HEK293 (cell line): ENCODE measurements around the gene TRIM29.

ENCODE experiments used
- CTCF ChIA-PET: fragments of 350-600 bp; formaldehyde crosslinking; extraction: SDS; loops from one replicate; lab custom pipeline; 2021; ENCODE audit warnings: antibody characterized with exemption; lab: Yijun Ruan, JAX
- POLR2A ChIA-PET: fragments of 300-600 bp; formaldehyde crosslinking; extraction: SDS; loops from one replicate; lab custom pipeline; 2020; ENCODE audit warnings: antibody characterized with exemption, inconsistent platforms; lab: Yijun Ruan, JAX
- H3K27ac ChIP-seq: fragments of 200-500 bp; sonication (Bioruptor generic); 2 replicates; pipeline ENCODE4 v1.5.1; 2014; ENCODE audit warnings: low read depth, low read length, control low read depth, inconsistent platforms; ENCODE audit errors: extremely low read depth
- H3K36me3 ChIP-seq, 2 experiments: fragments of 200-500 bp in 1 of 2; sonication (Bioruptor generic) in 1 of 2; 1 replicate in 1 of 2; 2 replicates in 1 of 2; pipeline ENCODE4 v1.5.1; 2014 to 2017; ENCODE audit warnings: inconsistent platforms in 2 of 2, low read length in 2 of 2; ENCODE audit not compliant: control insufficient read depth in 2 of 2, insufficient read depth in 1 of 2
- H3K4me1 ChIP-seq: fragments of 200-500 bp; sonication (Bioruptor generic); 2 replicates; pipeline ENCODE4 v1.5.1; 2014; ENCODE audit warnings: mild to moderate bottlenecking, low read length, inconsistent platforms; ENCODE audit not compliant: control insufficient read depth, insufficient read depth
- H3K4me3 ChIP-seq: 2 replicates; pipeline ENCODE4 v1.5.1; 2011; ENCODE audit warnings: low read depth, mild to moderate bottlenecking, control low read depth, low read length, moderate library complexity
- H3K9me3 ChIP-seq: fragments of 200-500 bp; sonication (Bioruptor generic); 2 replicates; pipeline ENCODE4 v1.5.1; 2014; ENCODE audit warnings: low read depth, low read length, inconsistent platforms; ENCODE audit not compliant: control insufficient read depth, insufficient read depth
- HOXD13 ChIP-seq: sonication (generic); formaldehyde crosslinking; IDR thresholded peaks from 2 replicates; pipeline ENCODE4 v1.8.0; 2022; ENCODE audit warnings: missing genetic modification reagents, borderline replicate concordance
- IKZF3 ChIP-seq: fragments of 450-650 bp; IDR thresholded peaks from 2 replicates; pipeline ENCODE4 v1.5.0; 2018; ENCODE audit warnings: missing biosample characterization, mild to moderate bottlenecking, missing genetic modification characterization, moderate library complexity
- KLF16 ChIP-seq: fragments of 450-650 bp; formaldehyde crosslinking; IDR thresholded peaks from 2 replicates; pipeline ENCODE4 v1.5.1; 2017; ENCODE audit warnings: missing biosample characterization, missing genetic modification characterization
- MEIS1 ChIP-seq: sonication (generic); formaldehyde crosslinking; IDR thresholded peaks from 2 replicates; pipeline ENCODE4 v1.8.1; 2022; ENCODE audit warnings: missing genetic modification reagents, mild to moderate bottlenecking, borderline replicate concordance
- SALL2 ChIP-seq: fragments of 450-650 bp; formaldehyde crosslinking; IDR thresholded peaks from 2 replicates; pipeline ENCODE4 v1.5.0; 2017; ENCODE audit warnings: missing biosample characterization, mild to moderate bottlenecking, missing genetic modification characterization, borderline replicate concordance
- TRIM28 ChIP-seq: IDR thresholded peaks from 2 replicates; pipeline ENCODE4 v1.6.1; 2011; ENCODE audit warnings: low read length, control low read depth, borderline replicate concordance
- YY1 ChIP-seq: fragments of 450-650 bp; formaldehyde crosslinking; IDR thresholded peaks from 2 replicates; pipeline ENCODE4 v1.5.1; 2018; ENCODE audit warnings: missing biosample characterization, missing genetic modification characterization
- ZBTB17 ChIP-seq: fragments of 450-650 bp; formaldehyde crosslinking; IDR thresholded peaks from 2 replicates; pipeline ENCODE4 v1.5.1; 2016; ENCODE audit warnings: missing biosample characterization, missing genetic modification characterization
- ZBTB7A ChIP-seq: fragments of 450-650 bp; formaldehyde crosslinking; IDR thresholded peaks from 2 replicates; pipeline ENCODE4 v1.5.1; 2016; ENCODE audit warnings: low read depth, missing biosample characterization, missing genetic modification characterization
- ZNF157 ChIP-seq: fragments of 450-650 bp; formaldehyde crosslinking; IDR thresholded peaks from 2 replicates; pipeline ENCODE4 v1.5.1; 2016; ENCODE audit warnings: missing biosample characterization, missing genetic modification characterization
- ZNF239 ChIP-seq: fragments of 450-650 bp; formaldehyde crosslinking; IDR thresholded peaks from 2 replicates; pipeline ENCODE4 v1.5.1; 2016; ENCODE audit warnings: missing biosample characterization, missing genetic modification characterization
- ZNF311 ChIP-seq: fragments of 450-650 bp; formaldehyde crosslinking; IDR thresholded peaks from 2 replicates; pipeline ENCODE4 v1.5.1; 2017; ENCODE audit warnings: missing biosample characterization, missing genetic modification characterization, borderline replicate concordance
- ZNF37A ChIP-seq: fragments of 450-650 bp; IDR thresholded peaks from 2 replicates; pipeline ENCODE4 v1.5.1; 2018; ENCODE audit warnings: missing biosample characterization, missing genetic modification characterization
- ZNF391 ChIP-seq: fragments of 450-650 bp; formaldehyde crosslinking; IDR thresholded peaks from 2 replicates; pipeline ENCODE4 v1.5.1; 2016; ENCODE audit warnings: low read depth, missing biosample characterization, missing genetic modification characterization, borderline replicate concordance
- ZNF426 ChIP-seq: fragments of 450-650 bp; formaldehyde crosslinking; IDR thresholded peaks from 2 replicates; pipeline ENCODE4 v1.5.1; 2017; ENCODE audit warnings: missing biosample characterization, missing genetic modification characterization, mild to moderate bottlenecking, inconsistent platforms, moderate library complexity
- ZNF623 ChIP-seq: fragments of 450-650 bp; formaldehyde crosslinking; IDR thresholded peaks from 2 replicates; pipeline ENCODE4 v1.5.1; 2016; ENCODE audit warnings: missing biosample characterization, missing genetic modification characterization
- ZNF624 ChIP-seq: fragments of 450-650 bp; formaldehyde crosslinking; IDR thresholded peaks from 2 replicates; pipeline ENCODE4 v1.5.1; 2017; ENCODE audit warnings: missing biosample characterization, missing genetic modification characterization
- TF ChIP-seq, protein P1 (sequence below): fragments of 450-650 bp; formaldehyde crosslinking; IDR thresholded peaks from 2 replicates; pipeline ENCODE4 v1.5.1; 2017; ENCODE audit warnings: missing biosample characterization, missing genetic modification characterization
- TF ChIP-seq, protein P2 (sequence below): fragments of 450-650 bp; formaldehyde crosslinking; IDR thresholded peaks from 2 replicates; pipeline ENCODE4 v1.5.1; 2016; ENCODE audit warnings: missing biosample characterization, missing genetic modification characterization
- TF ChIP-seq, protein P3 (sequence below): fragments of 450-650 bp; formaldehyde crosslinking; IDR thresholded peaks from 2 replicates; pipeline ENCODE4 v1.5.1; 2016; ENCODE audit warnings: missing biosample characterization, missing genetic modification characterization

The TRIM29 gene

DNA sequence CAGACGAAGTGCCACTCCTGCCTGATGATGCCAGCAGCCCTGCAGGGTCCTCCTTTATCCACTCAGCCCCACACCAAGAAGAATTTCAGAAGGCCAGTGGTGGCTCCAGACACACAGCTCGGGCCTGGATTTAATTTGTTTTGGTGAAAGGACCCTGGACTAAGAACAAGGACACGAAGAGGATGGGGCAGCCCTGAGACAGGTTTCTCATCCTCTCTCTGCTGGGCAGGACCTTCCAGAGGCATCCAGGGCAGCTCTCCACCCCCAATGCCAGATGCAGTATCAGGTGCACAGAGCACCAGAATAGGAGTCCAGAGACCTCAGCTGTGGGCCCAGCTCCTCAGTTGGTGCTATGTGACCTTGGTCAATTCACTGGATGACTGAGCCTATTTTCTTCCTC is 72.0 kb downstream of the TRIM29 start:
- CTCF ChIA-PET, result interaction anchor here (1.6 kb wide), 1 partner anchor 43 kb away, joined by 4 read pairs; no protein-coding TSS in a partner anchor
- POLR2A ChIA-PET, result no interaction called here
- Histone ChIP-seq H3K27ac (no peak overlapping the region), H3K36me3 (no peaks in the 10 kb centered on the region), H3K4me1 (no peaks in the 10 kb centered on the region), H3K4me3 (no peak overlapping the region), H3K9me3 (no peaks in the 10 kb centered on the region)
- TF ChIP-seq ZBTB17 (no peak), IKZF3 (tag by site-specific recombination) (no peak), ZNF157 (tag by site-specific recombination) (no peak), ZNF426 (tag by site-specific recombination) (no peak), ZNF311 (tag by site-specific recombination) (no peak), SALL2 (no peak), KLF16 (tag by site-specific recombination) (no peak), TRIM28 (no peak)
- TF ChIP-seq, protein P1, sequence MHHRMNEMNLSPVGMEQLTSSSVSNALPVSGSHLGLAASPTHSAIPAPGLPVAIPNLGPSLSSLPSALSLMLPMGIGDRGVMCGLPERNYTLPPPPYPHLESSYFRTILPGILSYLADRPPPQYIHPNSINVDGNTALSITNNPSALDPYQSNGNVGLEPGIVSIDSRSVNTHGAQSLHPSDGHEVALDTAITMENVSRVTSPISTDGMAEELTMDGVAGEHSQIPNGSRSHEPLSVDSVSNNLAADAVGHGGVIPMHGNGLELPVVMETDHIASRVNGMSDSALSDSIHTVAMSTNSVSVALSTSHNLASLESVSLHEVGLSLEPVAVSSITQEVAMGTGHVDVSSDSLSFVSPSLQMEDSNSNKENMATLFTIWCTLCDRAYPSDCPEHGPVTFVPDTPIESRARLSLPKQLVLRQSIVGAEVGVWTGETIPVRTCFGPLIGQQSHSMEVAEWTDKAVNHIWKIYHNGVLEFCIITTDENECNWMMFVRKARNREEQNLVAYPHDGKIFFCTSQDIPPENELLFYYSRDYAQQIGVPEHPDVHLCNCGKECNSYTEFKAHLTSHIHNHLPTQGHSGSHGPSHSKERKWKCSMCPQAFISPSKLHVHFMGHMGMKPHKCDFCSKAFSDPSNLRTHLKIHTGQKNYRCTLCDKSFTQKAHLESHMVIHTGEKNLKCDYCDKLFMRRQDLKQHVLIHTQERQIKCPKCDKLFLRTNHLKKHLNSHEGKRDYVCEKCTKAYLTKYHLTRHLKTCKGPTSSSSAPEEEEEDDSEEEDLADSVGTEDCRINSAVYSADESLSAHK (tag by site-specific recombination), result no peak
- TF ChIP-seq, protein P2, sequence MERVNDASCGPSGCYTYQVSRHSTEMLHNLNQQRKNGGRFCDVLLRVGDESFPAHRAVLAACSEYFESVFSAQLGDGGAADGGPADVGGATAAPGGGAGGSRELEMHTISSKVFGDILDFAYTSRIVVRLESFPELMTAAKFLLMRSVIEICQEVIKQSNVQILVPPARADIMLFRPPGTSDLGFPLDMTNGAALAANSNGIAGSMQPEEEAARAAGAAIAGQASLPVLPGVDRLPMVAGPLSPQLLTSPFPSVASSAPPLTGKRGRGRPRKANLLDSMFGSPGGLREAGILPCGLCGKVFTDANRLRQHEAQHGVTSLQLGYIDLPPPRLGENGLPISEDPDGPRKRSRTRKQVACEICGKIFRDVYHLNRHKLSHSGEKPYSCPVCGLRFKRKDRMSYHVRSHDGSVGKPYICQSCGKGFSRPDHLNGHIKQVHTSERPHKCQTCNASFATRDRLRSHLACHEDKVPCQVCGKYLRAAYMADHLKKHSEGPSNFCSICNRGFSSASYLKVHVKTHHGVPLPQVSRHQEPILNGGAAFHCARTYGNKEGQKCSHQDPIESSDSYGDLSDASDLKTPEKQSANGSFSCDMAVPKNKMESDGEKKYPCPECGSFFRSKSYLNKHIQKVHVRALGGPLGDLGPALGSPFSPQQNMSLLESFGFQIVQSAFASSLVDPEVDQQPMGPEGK (tag by site-specific recombination), result no peak

DNA sequence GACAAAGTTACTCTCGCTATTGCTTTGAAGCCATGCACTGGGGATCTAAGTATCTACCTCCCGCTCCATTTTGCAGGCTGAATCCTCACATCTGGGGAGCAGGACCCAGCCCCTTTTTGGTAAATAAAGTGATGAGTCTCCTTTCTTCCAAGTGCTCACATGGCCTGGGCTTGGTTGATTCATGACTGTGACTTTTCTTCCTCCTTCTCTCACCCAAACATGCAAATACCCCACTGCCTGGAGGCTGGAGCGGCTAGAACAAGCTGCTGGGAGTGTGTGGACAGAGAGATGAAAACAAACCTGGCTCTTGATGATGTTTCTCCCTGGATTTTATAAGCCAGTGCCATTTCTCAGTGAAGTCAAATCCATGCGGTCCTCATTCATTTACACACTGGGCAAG is 72.7 kb downstream of the TRIM29 start:
- POLR2A ChIA-PET, result no interaction called here
- Histone ChIP-seq H3K4me1 (no peaks in the 10 kb centered on the region), H3K27ac (no peak overlapping the region), H3K36me3 (no peaks in the 10 kb centered on the region), H3K9me3 (no peaks in the 10 kb centered on the region), H3K4me3 (no peak overlapping the region)
- TF ChIP-seq ZBTB7A (tag by site-specific recombination) (no peak), HOXD13 (CRISPR knock-in tag) (no peak), ZNF623 (no peak), YY1 (tag by site-specific recombination) (no peak), ZNF239 (tag by site-specific recombination) (no peak), ZNF391 (tag by site-specific recombination) (no peak), ZNF624 (no peak), ZNF37A (tag by site-specific recombination) (no peak), MEIS1 (CRISPR knock-in tag) (no peak)
- TF ChIP-seq, protein P3, sequence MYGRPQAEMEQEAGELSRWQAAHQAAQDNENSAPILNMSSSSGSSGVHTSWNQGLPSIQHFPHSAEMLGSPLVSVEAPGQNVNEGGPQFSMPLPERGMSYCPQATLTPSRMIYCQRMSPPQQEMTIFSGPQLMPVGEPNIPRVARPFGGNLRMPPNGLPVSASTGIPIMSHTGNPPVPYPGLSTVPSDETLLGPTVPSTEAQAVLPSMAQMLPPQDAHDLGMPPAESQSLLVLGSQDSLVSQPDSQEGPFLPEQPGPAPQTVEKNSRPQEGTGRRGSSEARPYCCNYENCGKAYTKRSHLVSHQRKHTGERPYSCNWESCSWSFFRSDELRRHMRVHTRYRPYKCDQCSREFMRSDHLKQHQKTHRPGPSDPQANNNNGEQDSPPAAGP (tag by site-specific recombination), result no peak
- CTCF ChIA-PET, result interaction anchor here (1.6 kb wide), 1 partner anchor 43 kb away, joined by 4 read pairs; no protein-coding TSS in a partner anchor
